K562 (cell line): ENCODE results near the gene ANKRD34A. TPM values are rescaled to one million over a fixed set of nuclear protein-coding genes. Genes with fewer than 3 reads are reported as not detected.

Experiments used
- ATF7 ChIP-seq: fragments of 450-650 bp; IDR thresholded peaks from 2 replicates; pipeline ENCODE4 v1.7.1; 2014; ENCODE audit warnings: mild to moderate bottlenecking, moderate library complexity
- BCLAF1 ChIP-seq, 2 experiments: fragments of 450-650 bp in 1 of 2; IDR thresholded peaks; 2 replicates each; pipeline ENCODE4 v1.6.1; 2011 to 2017; ENCODE audit warnings: low read depth in 2 of 2, antibody characterized with exemption in 1 of 2, borderline replicate concordance in 1 of 2, low read length in 1 of 2, mild to moderate bottlenecking in 1 of 2, mixed read lengths in 1 of 2; ENCODE audit not compliant: control insufficient read depth in 1 of 2
- CEBPG ChIP-seq, 3 experiments: fragments of 200-800 bp in 1 of 3; sonication (Bioruptor generic) in 1 of 3; sonication (generic) in 1 of 3; formaldehyde crosslinking in 1 of 3; IDR thresholded peaks in 2 of 3; conservative IDR thresholded peaks in 1 of 3; 2 replicates each; pipeline versions ENCODE4 v1.6.1 to v1.8.0; 2016 to 2022; ENCODE audit warnings: missing compliant biosample characterization in 2 of 3, missing genetic modification characterization in 2 of 3, mild to moderate bottlenecking in 1 of 3, missing genetic modification reagents in 1 of 3
- DACH1 ChIP-seq: fragments of 450-650 bp; IDR thresholded peaks from 2 replicates; pipeline ENCODE4 v1.6.1; 2018; ENCODE audit not compliant: partially characterized antibody
- IRF1 ChIP-seq: sonication (generic); formaldehyde crosslinking; IDR thresholded peaks from 2 replicates; pipeline ENCODE4 v1.8.0; 2022; ENCODE audit warnings: missing genetic modification reagents, mild to moderate bottlenecking, borderline replicate concordance
- MCM2 ChIP-seq: fragments of 450-650 bp; IDR thresholded peaks from 2 replicates; pipeline ENCODE4 v1.6.1; 2017; ENCODE audit warnings: low read depth, mild to moderate bottlenecking
- MTA1 ChIP-seq: fragments of 450-650 bp; IDR thresholded peaks from 2 replicates; pipeline ENCODE4 v1.6.1; 2017; ENCODE audit warnings: borderline replicate concordance
- NFIC ChIP-seq: fragments of 450-650 bp; IDR thresholded peaks from 2 replicates; pipeline ENCODE4 v1.6.1; 2017; ENCODE audit warnings: mild to moderate bottlenecking, inconsistent platforms
- NR3C1 ChIP-seq: sonication (generic); formaldehyde crosslinking; IDR thresholded peaks from 2 replicates; pipeline ENCODE4 v1.8.1; 2022; ENCODE audit warnings: missing genetic modification reagents
- NRF1 ChIP-seq, 2 experiments: fragments of 450-650 bp; IDR thresholded peaks in 1 of 2; conservative IDR thresholded peaks in 1 of 2; 2 replicates each; pipeline ENCODE4 v1.6.1; 2014; ENCODE audit warnings: mild to moderate bottlenecking in 2 of 2
- POLR2AphosphoS5 ChIP-seq: IDR thresholded peaks from 2 replicates; pipeline ENCODE4 v1.6.1; 2011; ENCODE audit warnings: mild to moderate bottlenecking, low read depth, low read length, moderate library complexity; ENCODE audit not compliant: control insufficient read depth, insufficient read depth
- VEZF1 ChIP-seq: fragments of 200-800 bp; sonication (Bioruptor generic); IDR thresholded peaks from 2 replicates; pipeline ENCODE4 v1.6.1; 2017; ENCODE audit warnings: missing genetic modification characterization, missing compliant biosample characterization
- XRCC3 ChIP-seq: fragments of 450-650 bp; IDR thresholded peaks from 2 replicates; pipeline ENCODE4 v1.6.1; 2017; ENCODE audit warnings: mild to moderate bottlenecking, moderate library complexity
- YY1 ChIP-seq, 3 experiments: IDR thresholded peaks; 2 replicates each; pipeline ENCODE4 v1.6.1; 2011; ENCODE audit warnings: low read length in 2 of 3, mild to moderate bottlenecking in 2 of 3, moderate library complexity in 2 of 3, borderline replicate concordance in 1 of 3, control low read depth in 1 of 3, low read depth in 1 of 3; ENCODE audit not compliant: insufficient read depth in 3 of 3, insufficient replicate concordance in 2 of 3, control insufficient read depth in 1 of 3, insufficient read length in 1 of 3; ENCODE audit errors: extremely low read depth in 1 of 3
- ZBED1 ChIP-seq: IDR thresholded peaks from 2 replicates; pipeline ENCODE4 v1.6.1; 2014
- ZNF224 ChIP-seq: sonication (generic); formaldehyde crosslinking; IDR thresholded peaks from 2 replicates; pipeline ENCODE4 v1.8.0; 2022; ENCODE audit warnings: mild to moderate bottlenecking, missing genetic modification reagents
- ZNF280A ChIP-seq: fragments of 450-650 bp; IDR thresholded peaks from 2 replicates; pipeline ENCODE4 v1.6.1; 2018; ENCODE audit warnings: mild to moderate bottlenecking, low read depth; ENCODE audit not compliant: partially characterized antibody
- ZNF282 ChIP-seq: sonication (generic); formaldehyde crosslinking; IDR thresholded peaks from 2 replicates; pipeline ENCODE4 v1.8.1; 2023; ENCODE audit warnings: missing genetic modification reagents
- polyA plus RNA-seq, 8 experiments: library from polyadenylated mRNA; depleted of rRNA in 4 of 8; stranded (reverse) in 5 of 8; unstranded in 3 of 8; fragments of >200 nt; fragmentation: Nextera tagmentation in 2 of 8; fragmentation: Illumina TruSeq in 1 of 8; extraction: Ambion mirVana in 2 of 8; extraction: Trizol in 1 of 8; gene quantifications; 2 replicates each; pipeline versions ENCODE4 v1.2.1 to v1.2.3, GENCODE V29; 2011 to 2014; ENCODE audit warnings: inconsistent platforms in 1 of 8, missing spikeins in 1 of 8
- total RNA-seq, 7 experiments: library from RNA; depleted of rRNA in 6 of 7; stranded (reverse); fragments of >200 nt in 6 of 7; fragmentation: Illumina TruSeq in 2 of 7; extraction: Trizol in 2 of 7; gene quantifications; 2 replicates each; pipeline versions ENCODE4 v1.2.1 to v1.2.3, GENCODE V29; 2011 to 2021; ENCODE audit warnings: low replicate concordance in 1 of 7

The ANKRD34A gene
- total and polyA plus RNA-seq, 9 of the 15 experiments (the other 6 are each of a cell fraction or from before 2014, with no cell fraction given) = 0.06 to 1.6 (median 0.43) TPM

- TF ChIP-seq CEBPG (CRISPR knock-in tag; IDR thresholded peaks at IDR 0.05) (no peak), CEBPG (tag; conservative IDR thresholded peaks at IDR 0.05 in 1 of 2, IDR thresholded peaks at IDR 0.05 in 1 of 2) (peak; percentile 49 to 74; a peak in 3 of 4 replicates), VEZF1 (peak; percentile 40; the same call in 1 of the 2 replicates), ATF7 (peak; percentile 49; the same call in 1 of the 2 replicates), XRCC3 (no peak), DACH1 (peak; percentile 46), NRF1 (conservative IDR thresholded peaks at IDR 0.05 in 1 of 2, IDR thresholded peaks at IDR 0.05 in 1 of 2) (no peak), IRF1 (CRISPR knock-in tag) (no peak), ZNF282 (CRISPR knock-in tag) (no peak), NR3C1 (CRISPR knock-in tag) (no peak), ZBED1 (no peak), MCM2 (no peak), NFIC (peak; percentile 73), MTA1 (peak; percentile 51; the same call in 1 of the 2 replicates), BCLAF1 (IDR thresholded peaks at IDR 0.05; ENCODE audit: borderline replicate concordance in 1 of 2, control insufficient read depth in 1 of 2, low read depth in 2 of 2, low read length in 1 of 2) (no peak), ZNF280A (no peak), YY1 (IDR thresholded peaks at IDR 0.05; ENCODE audit: borderline replicate concordance in 1 of 3, control insufficient read depth in 1 of 3, extremely low read depth in 1 of 3, insufficient read depth in 3 of 3, insufficient read length in 1 of 3, insufficient replicate concordance in 2 of 3, low read depth in 1 of 3, low read length in 2 of 3) (no peak), POLR2AphosphoS5 (no peak), ZNF224 (CRISPR knock-in tag) (no peak)
Observed at GRCh38 chr1:146012703-146013558, 48.6 kb upstream of the ANKRD34A start (continued).
